ENCODE results near the gene KAT2A.

The KAT2A gene

DNA sequence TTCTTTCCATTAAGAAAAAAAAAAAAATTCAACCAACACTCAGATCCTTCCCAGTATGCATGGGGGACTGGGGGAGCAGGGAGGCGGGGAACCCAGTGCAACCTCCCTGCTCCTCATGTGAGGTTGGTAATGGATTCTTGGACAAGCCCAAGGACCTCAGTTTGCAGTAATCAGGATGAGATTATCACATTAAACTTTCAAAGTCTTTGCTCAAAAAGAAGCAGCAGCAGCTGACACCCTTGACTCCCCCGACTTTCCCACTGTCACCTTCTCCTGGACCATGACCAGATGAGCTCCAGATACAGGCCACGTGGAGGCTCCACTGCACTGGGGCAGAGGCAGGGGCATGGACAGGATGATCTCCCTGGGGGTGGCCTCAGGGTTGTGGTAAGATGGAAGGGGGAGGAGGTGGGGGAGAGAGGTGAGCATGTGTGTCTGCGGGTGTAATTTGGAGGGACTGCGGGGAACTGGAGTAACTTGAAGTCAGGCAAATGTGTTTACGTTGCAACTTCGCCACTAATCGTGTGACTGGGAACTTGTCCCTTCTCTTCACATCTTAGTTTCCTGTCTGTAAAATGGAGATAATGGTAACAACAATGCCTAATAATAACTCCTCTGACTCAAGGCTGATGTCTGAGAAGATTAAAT is 42.6 kb downstream of the KAT2A start:
- TF ChIP-seq ZNF274 (IDR thresholded peaks at IDR 0.05; ENCODE audit: low read depth, low read length), result no peak
- no peak overlapping the region for H3K4me3 ChIP-seq (ENCODE audit: low read length)

GRCh38 chr17:42077755-42078154 is 43.4 kb downstream of the KAT2A start:
- TF ChIP-seq ZNF274 (IDR thresholded peaks at IDR 0.05; ENCODE audit: low read depth, low read length), result no peak
- no peak overlapping the region for H3K4me3 ChIP-seq (ENCODE audit: low read length)

DNA sequence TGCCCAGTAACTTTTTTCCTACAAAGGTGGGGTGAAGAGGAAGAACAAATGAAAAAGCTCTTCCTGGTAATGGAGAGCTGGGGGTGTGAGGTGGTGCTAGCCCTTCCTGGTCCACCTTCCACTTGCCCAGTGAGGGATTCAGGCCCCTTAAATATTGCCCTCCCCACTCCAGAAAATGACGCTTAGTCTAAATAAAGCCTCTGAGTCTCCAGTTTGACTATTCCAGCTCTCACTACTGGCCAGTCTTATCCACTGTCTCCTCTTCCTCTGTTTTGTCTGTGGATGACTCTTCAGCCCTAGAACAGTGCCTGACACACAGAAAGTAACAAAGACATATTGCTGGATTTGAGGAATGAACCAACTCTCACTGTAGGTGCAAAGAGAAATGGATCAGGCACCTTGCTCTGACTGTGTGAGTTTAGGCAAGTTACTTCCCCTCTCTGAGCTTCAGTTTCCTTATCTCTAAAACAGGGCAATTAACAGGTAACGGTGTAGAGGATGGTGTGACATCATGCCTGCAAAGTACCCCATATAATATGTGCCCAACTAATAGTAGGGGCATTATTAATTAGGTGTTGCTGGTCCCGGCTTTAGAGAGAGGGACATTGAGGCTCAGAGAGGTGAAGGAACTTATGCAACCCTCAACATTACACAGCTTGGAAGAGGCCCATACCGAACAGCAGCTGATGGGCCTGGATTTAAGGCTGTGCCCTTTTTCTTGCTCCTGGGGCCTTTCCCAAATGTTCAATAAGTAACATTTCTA is 44.2 kb downstream of the KAT2A start:
- no peak for TF ChIP-seq ZNF274 (IDR thresholded peaks at IDR 0.05; ENCODE audit: low read depth, low read length)
- H3K4me3 ChIP-seq (ENCODE audit: low read length), result no peak overlapping the region

DNA sequence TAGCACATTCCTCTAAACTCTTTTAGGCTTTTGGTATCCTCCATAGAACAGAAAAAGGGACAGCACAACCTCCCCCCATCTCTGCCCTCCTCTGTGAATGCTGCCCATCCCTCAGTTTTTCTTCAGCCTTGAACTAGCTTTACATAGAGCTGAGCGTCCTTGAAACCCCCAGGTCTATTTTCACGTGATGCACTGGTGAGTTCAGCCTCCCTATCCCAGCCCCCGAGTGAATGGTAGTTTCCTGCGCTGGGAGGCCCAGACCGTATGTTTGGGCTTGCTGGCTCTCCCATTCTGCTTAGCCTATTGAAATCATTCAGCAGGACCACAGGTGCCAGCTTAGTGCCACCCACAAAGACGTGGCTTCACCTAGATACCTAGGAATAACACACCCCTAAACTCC is 45.4 kb downstream of the KAT2A start:
- TF ChIP-seq ZNF274 (IDR thresholded peaks at IDR 0.05; ENCODE audit: low read depth, low read length), result no peak
- no peak overlapping the region for H3K4me3 ChIP-seq (ENCODE audit: low read length)

DNA sequence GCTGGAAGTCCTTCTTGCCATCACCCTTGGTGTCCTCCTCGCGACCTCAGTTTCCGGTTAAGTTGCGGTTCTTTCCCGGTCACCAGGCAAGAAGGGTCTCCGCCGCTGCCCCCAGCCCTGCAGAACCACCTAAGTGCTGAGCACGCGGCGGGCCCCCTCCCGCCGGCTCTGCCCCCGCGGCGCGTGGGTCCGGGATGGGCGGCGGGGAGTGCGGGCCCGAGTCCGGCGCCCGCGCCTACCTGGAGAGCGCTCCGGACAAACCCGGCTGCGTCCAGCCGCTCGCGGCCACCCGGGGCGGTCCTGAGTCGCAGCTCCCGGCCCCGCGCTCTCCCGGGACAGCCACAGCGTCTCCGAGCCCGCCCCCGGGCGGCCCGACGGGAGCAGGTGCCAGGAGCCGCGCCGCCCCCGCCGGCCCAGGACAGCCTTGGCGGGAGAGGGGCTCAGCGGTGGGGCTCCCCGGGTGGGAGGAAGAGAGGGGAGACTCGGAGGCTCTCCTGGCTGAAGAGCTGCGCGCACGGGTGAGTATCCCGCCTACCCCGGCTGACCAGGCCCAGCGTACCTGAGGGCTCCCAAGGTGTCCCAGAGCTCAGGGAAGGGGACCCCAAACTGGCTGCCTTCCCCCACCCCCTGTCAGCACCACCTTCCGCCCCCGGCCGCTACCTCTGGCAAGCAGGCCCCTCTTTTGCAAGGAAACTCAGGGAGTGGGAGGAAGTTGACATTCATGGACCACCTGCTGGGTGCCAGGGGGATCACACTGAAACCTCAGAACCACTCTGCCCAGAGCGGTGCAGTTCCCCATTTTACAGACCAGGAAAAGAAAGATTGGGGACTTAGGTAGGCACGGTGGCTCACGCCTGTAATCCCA is 48.6 kb downstream of the KAT2A start:
- TF ChIP-seq ZNF274 (IDR thresholded peaks at IDR 0.05; ENCODE audit: low read depth, low read length), result no peak

DNA sequence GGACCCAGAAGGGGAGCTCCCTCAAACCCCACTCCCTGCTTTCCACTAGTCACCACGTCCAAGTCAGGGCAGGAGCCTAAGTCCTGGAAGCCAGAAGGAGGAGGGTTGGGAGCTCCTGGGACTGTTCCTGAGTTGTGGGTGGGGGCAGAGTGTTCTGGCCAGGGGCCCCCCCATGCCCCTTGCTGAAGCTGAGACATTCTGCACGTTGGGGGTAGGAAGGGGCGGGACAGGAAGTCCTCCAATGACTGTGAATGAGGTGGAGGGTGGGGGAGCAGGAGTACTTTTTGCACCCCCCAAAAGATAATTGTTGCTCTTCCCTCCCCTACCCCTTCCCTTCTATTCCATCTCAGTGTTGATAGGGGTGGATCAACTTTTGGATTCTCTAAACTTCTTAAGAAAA is 49.4 kb downstream of the KAT2A start:
- H3K4me3 ChIP-seq (ENCODE audit: low read length), result no peak overlapping the region
- no peak for TF ChIP-seq ZNF274 (IDR thresholded peaks at IDR 0.05; ENCODE audit: low read depth, low read length)

More for the DNA sequence above, 48.6 kb downstream of the KAT2A start:
- no peak overlapping the region for H3K4me3 ChIP-seq (ENCODE audit: low read length)

DNA sequence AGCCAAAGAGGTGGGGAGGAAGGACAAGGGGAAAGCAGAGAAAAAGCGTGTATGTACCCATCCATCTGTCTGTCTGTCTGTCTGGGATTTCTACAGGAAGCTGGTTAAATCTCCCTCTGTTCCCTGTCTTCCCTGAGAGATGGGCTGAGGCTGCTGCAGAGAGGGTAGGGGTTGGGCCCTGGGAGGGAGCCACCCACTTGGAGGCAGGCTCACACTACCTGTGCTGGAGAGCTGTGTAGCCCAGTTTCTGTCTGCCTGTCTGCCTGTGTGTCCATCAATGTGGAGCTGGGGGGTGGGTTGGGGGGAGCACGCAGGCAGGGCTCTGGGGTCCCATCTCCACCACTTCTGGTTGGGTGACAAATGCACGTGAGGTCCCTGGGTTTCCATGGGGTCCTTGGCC is 52.2 kb downstream of the KAT2A start:
- no peak overlapping the region for H3K4me3 ChIP-seq (ENCODE audit: low read length)

GRCh38 chr17:42067371-42068091 is 53.6 kb downstream of the KAT2A start:
- no peak overlapping the region for H3K4me3 ChIP-seq (ENCODE audit: low read length)
- no peak for TF ChIP-seq ZNF274 (IDR thresholded peaks at IDR 0.05; ENCODE audit: low read depth, low read length)

More for the DNA sequence above, 52.2 kb downstream of the KAT2A start:
- TF ChIP-seq ZNF274 (IDR thresholded peaks at IDR 0.05; ENCODE audit: low read depth, low read length), result no peak

DNA sequence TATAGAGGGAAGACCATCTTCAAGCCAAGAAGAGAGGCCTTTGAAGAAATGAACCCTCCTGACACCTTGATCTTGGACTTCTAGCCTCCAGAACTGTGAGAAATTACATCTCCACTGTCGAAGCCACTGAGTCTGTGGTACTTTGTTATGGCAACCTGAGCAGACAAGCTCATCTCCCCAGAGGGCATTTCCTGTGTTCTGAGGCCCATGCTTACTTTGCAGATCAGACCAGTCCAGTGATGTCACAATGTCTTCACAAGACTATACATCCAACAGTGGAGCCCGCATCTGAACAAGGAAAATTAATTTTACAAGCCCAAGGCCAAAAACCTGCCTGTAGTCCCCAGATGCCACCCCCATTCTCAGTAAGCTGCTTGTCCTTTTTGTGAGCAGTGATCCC is 56.0 kb downstream of the KAT2A start:
- no peak overlapping the region for H3K4me3 ChIP-seq (ENCODE audit: low read length)
- TF ChIP-seq ZNF274 (IDR thresholded peaks at IDR 0.05; ENCODE audit: low read depth, low read length), result no peak
